Measurements from ENCODE around the gene PRR20G.

DNA sequence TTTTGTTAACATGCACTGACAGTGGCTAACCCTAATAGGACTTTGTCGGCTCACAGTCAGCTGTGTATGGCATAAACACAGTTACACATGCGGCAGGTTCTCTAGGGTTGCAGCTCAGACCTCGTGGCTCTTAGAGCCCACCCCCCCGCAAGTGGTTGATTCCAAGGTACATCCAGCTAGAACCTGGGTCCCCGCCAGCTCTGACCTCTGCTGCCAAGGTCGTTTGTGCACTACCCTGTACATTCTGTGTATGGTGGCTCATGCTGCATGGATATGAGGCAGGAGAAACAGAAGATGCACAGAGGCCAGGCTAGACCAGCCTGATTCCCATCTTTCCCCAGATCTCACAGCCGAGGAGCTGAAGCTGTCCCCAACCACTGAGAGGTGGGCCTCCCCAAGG lies 25.9 kb downstream of the PRR20G start:
- TF ChIP-seq POLR2A (IDR thresholded peaks at IDR 0.05) (no peak), EP300 (IDR thresholded peaks at IDR 0.05) (no peak)
- TF ChIP-seq, protein P1, sequence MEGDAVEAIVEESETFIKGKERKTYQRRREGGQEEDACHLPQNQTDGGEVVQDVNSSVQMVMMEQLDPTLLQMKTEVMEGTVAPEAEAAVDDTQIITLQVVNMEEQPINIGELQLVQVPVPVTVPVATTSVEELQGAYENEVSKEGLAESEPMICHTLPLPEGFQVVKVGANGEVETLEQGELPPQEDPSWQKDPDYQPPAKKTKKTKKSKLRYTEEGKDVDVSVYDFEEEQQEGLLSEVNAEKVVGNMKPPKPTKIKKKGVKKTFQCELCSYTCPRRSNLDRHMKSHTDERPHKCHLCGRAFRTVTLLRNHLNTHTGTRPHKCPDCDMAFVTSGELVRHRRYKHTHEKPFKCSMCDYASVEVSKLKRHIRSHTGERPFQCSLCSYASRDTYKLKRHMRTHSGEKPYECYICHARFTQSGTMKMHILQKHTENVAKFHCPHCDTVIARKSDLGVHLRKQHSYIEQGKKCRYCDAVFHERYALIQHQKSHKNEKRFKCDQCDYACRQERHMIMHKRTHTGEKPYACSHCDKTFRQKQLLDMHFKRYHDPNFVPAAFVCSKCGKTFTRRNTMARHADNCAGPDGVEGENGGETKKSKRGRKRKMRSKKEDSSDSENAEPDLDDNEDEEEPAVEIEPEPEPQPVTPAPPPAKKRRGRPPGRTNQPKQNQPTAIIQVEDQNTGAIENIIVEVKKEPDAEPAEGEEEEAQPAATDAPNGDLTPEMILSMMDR (IDR thresholded peaks at IDR 0.05), result no peak

Data from stomach (tissue), 4 donors.